ENCODE data around the gene CDK19.

DNA sequence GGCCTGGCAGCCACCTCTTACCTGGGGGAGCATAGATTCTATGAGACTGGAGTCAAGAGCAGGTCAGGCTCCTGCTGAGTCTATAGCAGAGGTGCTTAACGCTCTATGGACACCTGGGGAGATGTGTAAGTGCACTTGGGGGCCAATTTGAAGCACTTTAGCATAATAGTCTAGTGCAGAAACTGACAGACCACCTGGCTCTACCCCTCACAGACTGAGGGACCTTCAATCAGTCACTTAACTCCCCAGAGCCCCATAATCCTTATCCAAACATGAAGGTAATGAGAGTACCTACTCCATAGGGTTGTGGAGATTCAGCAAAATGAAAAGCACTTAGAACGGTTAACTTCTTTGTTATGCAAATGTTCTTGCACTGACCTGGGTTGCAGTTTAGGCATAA, 251.6 kb downstream of the CDK19 start:
- no peak for TF ChIP-seq EZH2phosphoT487 (IDR thresholded peaks at IDR 0.05; ENCODE audit: insufficient read depth, low read depth)
- TF ChIP-seq EZH2 (IDR thresholded peaks at IDR 0.05; ENCODE audit: insufficient read depth, poor library complexity, severe bottlenecking): no peak

Measured in GM23248 (cell line).